B cell (primary cell): ENCODE data around the gene ZDHHC18. TPM values are rescaled to one million over a fixed set of nuclear protein-coding genes. Genes with fewer than 3 reads are reported as not detected.

Experiments
- ATAC-seq: fragments of 200-7000 bp; cut with Tn5 transposase; one replicate; pipeline ENCODE4 v1.10.0; 2021; ENCODE audit warnings: low read depth, mild to moderate bottlenecking, moderate number of reproducible peaks, moderate library complexity
- CTCF ChIA-PET: fragments of 350-600 bp; sonication (Branson Sonifier 250); formaldehyde crosslinking; loops from one replicate; lab custom pipeline; 2021; ENCODE audit warnings: antibody characterized with exemption, inconsistent platforms; lab: Charles Lee
- POLR2A ChIA-PET: fragments of 350-600 bp; sonication (Branson Sonifier 250); formaldehyde crosslinking; loops from one replicate; lab custom pipeline; 2021; ENCODE audit warnings: antibody characterized with exemption; lab: Charles Lee
- DNase-seq: peaks from one replicate; pipeline ENCODE4 v3.0.0; 2013
- H2AFZ ChIP-seq: 2 replicates; pipeline ENCODE4 v1.6.1; 2012; ENCODE audit warnings: mild to moderate bottlenecking, low read depth, low read length; ENCODE audit not compliant: insufficient read depth, poor library complexity, severe bottlenecking
- H3K27ac ChIP-seq, 2 donors: 1 replicate in 1 of 2; 2 replicates in 1 of 2; pipeline ENCODE4 v1.5.1; 2012 to 2013; ENCODE audit warnings: low read length in 2 of 2, mild to moderate bottlenecking in 2 of 2, moderate library complexity in 1 of 2
- H3K27me3 ChIP-seq, 4 experiments: fragments of 200-600 bp in 1 of 4; sonication (generic) in 1 of 4; replicated peaks in 1 of 4; 1 replicate in 2 of 4; 2 replicates in 2 of 4; pipeline versions ENCODE4 v1.6.1 to v1.7.0; 2013 to 2016; ENCODE audit warnings: low read length in 3 of 4, mild to moderate bottlenecking in 2 of 4, mixed read lengths in 1 of 4, moderate library complexity in 1 of 4; ENCODE audit not compliant: insufficient read depth in 4 of 4, control insufficient read depth in 3 of 4; ENCODE audit errors: control extremely low read depth in 1 of 4
- H3K36me3 ChIP-seq, 2 experiments: replicated peaks in 1 of 2; 1 replicate in 1 of 2; 2 replicates in 1 of 2; pipeline versions ENCODE4 v1.6.1 to v1.7.1; 2013; ENCODE audit warnings: low read length in 1 of 2; ENCODE audit not compliant: insufficient read depth in 2 of 2, control insufficient read depth in 1 of 2; ENCODE audit errors: control extremely low read depth in 1 of 2, extremely low read depth in 1 of 2
- H3K4me1 ChIP-seq, 2 donors: fragments of 200-600 bp in 1 of 2; sonication (generic) in 1 of 2; 1 replicate in 1 of 2; 2 replicates in 1 of 2; pipeline versions ENCODE4 v1.5.1 to v1.6.1; 2013 to 2017; ENCODE audit warnings: low read length in 2 of 2; ENCODE audit not compliant: control insufficient read depth in 2 of 2, insufficient read depth in 2 of 2
- H3K4me2 ChIP-seq: replicated peaks from 2 replicates; pipeline ENCODE3; 2012; ENCODE audit warnings: mild to moderate bottlenecking, low read depth, low read length; ENCODE audit not compliant: poor library complexity, severe bottlenecking
- H3K4me3 ChIP-seq, 5 experiments: fragments of 200-600 bp in 1 of 5; sonication (generic) in 1 of 5; 1 replicate in 3 of 5; 2 replicates in 2 of 5; pipeline versions ENCODE4 v1.5.1 to v1.7.0; 2011 to 2016; ENCODE audit warnings: low read length in 4 of 5, mild to moderate bottlenecking in 4 of 5, low read depth in 2 of 5, control low read depth in 1 of 5, moderate library complexity in 1 of 5; ENCODE audit not compliant: insufficient read depth in 1 of 5; ENCODE audit errors: control extremely low read depth in 1 of 5, extremely low read depth in 1 of 5
- H3K79me2 ChIP-seq: fragments of 200-600 bp; sonication (generic); one replicate; pipeline ENCODE4 v1.6.0; 2016; ENCODE audit warnings: low read length; ENCODE audit not compliant: control insufficient read depth, insufficient read depth
- H3K9ac ChIP-seq: fragments of 200-600 bp; sonication (generic); 2 replicates; pipeline ENCODE4 v1.6.1; 2017; ENCODE audit warnings: mild to moderate bottlenecking, low read length, moderate library complexity
- H3K9me3 ChIP-seq, 3 donors: one replicate each; pipeline versions ENCODE4 v1.6.1 to v1.7.1; 2013; ENCODE audit warnings: low read length in 2 of 3; ENCODE audit not compliant: control insufficient read depth in 2 of 3, insufficient read depth in 1 of 3; ENCODE audit errors: control extremely low read depth in 1 of 3
- H4K20me1 ChIP-seq: 2 replicates; pipeline ENCODE4 v1.6.0; 2012; ENCODE audit warnings: mild to moderate bottlenecking, low read length; ENCODE audit not compliant: insufficient read depth, control insufficient read depth, poor library complexity, severe bottlenecking
- H3K27ac Mint-ChIP-seq: one replicate; pipeline ENCODE4 v1.8.0; 2021; ENCODE audit warnings: mixed read lengths
- H3K27me3 Mint-ChIP-seq: one replicate; pipeline ENCODE4 v1.8.0; 2021; ENCODE audit warnings: mixed read lengths
- H3K4me1 Mint-ChIP-seq: one replicate; pipeline ENCODE4 v1.8.0; 2021; ENCODE audit warnings: mixed read lengths
- H3K4me3 Mint-ChIP-seq: one replicate; pipeline ENCODE4 v1.8.0; 2021; ENCODE audit warnings: mixed read lengths
- H3K9me3 Mint-ChIP-seq: one replicate; pipeline ENCODE4 v1.8.0; 2022; ENCODE audit warnings: mixed read lengths; ENCODE audit not compliant: insufficient read depth
- EZH2 ChIP-seq: IDR thresholded peaks from 2 replicates; pipeline ENCODE4 v1.6.1; 2012; ENCODE audit warnings: borderline replicate concordance, low read depth, mild to moderate bottlenecking, moderate library complexity, low read length; ENCODE audit not compliant: insufficient read depth, poor library complexity, severe bottlenecking
- whole genome bisulfite sequencing: methylation state at CpG from one replicate; pipeline ENCODE4 v1.1.5; 2013; ENCODE audit warnings: missing lambda C conversion rate; ENCODE audit not compliant: insufficient coverage; 5-methylcytosine and 5-hydroxymethylcytosine counted together
- intact Hi-C: fragments of 100-400 bp; cut with micrococcal nuclease; formaldehyde crosslinking; loops from one replicate; pipeline ENCODE4 v1.10.0; 2022
- polyA plus RNA-seq: library from polyadenylated mRNA; depleted of rRNA; stranded (reverse); fragments of >200 nt; gene quantifications from 2 replicates; pipeline ENCODE4 v1.2.3, GENCODE V29; 2012
- total RNA-seq, 2 donors: library from RNA; stranded (reverse); fragments of 120-200 nt in 1 of 2; gene quantifications; 1 replicate in 1 of 2; 2 replicates in 1 of 2; pipeline versions ENCODE4 v1.2.3 to v1.2.4, GENCODE V29; 2013 to 2022
- TF ChIP-seq, protein P1 (sequence below): fragments of 200-600 bp; IDR thresholded peaks from one replicate; pipeline ENCODE4 v1.8.0; 2022; ENCODE audit warnings: antibody characterized with exemption, mild to moderate bottlenecking

ZDHHC18 gene
- total and polyA plus RNA-seq, 2 donors (not counting 1 experiment from before 2014, with no cell fraction given): 25.8 to 30.8 TPM

DNA sequence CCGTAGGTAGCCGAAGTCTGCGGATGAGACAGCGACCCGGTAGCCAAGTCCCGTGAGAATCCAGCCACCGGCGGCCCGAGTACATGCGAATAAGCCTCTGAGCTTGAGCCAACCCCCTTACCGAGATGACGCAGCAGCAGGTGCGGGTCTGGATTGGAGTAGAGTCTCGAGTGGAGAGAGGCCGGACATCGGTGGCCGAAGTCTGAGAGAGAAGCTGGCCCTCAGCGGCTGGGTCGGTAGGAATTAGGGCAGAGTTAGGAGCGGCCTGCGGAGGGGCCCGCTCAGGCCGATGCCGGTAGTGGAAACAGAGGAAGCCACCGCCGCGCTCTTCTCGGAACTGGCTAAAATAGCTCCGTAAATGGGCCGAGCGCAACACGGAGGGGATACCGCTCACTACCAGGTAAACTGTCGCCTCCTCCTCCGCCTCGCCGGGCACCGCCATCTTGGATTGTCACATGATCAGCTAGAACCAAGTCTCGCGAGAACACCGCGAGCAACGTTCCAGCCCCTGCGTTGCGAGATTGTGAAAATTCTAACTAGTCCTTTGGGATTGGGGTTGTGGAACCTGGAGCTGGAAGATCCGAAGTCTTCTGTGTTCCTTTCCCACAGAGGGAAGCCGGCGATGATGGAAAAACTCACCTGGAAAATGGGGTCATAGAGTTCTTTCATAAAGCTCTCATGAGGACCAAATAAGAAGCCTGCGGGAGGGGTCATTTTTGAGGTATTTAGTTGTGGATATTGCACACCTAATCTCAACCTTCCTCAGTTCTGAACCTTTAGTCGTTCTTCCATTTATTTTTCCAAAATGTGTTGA, 73.7 kb downstream of the ZDHHC18 start, which contains the start of gene GPATCH3:
TSS of gene GPATCH3 (minus strand) at position 467 of the 814 bp plus-strand sequence. CDS start at position 442, 25 bp downstream.
- H3K9me3 ChIP-seq: no peaks in the 10 kb centered on the region
- Mint-ChIP-seq H3K4me1 (peaks cover 36% of the 10 kb centered on the region), H3K27ac (peak within 1 kb of the TSS; percentile 99), H3K27me3 (no peaks in the 10 kb centered on the region), H3K9me3 (no peaks in the 10 kb centered on the region), H3K4me3 (peak within 1 kb of the TSS; percentile 92)
- peak; percentile 92 for ATAC-seq
- under 1% methylated on average over 47 of the region's 50 CpGs for WGBS
- DNase-seq: peak; percentile 94
- peak within 1 kb of the TSS; percentile 84 to 100 (median 97) for H3K4me3 ChIP-seq
- ChIA-PET POLR2A (interaction anchor here (0.6 to 3.4 kb wide), 7 partner anchors 10 to 60 kb away, joined by 3 to 26 read pairs (median 4); partner anchors contain the start of genes GPN2, KDF1 and NUDC), CTCF (interaction anchor here (0.6 to 2.6 kb wide), 6 partner anchors 11 to 930 kb away, joined by 3 to 14 read pairs (median 3); partner anchors contain the start of genes GPN2 and PPP1R8)
- peak within 1 kb of the TSS; percentile 82 to 92 for H3K27ac ChIP-seq
- H3K4me1 ChIP-seq: peaks cover 16 to 20% of the 10 kb centered on the region in 2 donors
- H3K36me3 ChIP-seq: peaks cover 2 to 15% of the 10 kb centered on the region in 2 experiments
- H4K20me1 ChIP-seq: peaks cover 11% of the 10 kb centered on the region
- intact Hi-C loops: loop anchor here (1.0 to 10.0 kb wide), 5 partner anchors 10 to 425 kb away; partner anchors contain the start of genes GPN2, HMGN2 and NUDC
- H2AFZ ChIP-seq: peak within 1 kb of the TSS; percentile 97
- peaks cover 50% of the 10 kb centered on the region for H3K79me2 ChIP-seq
- H3K27me3 ChIP-seq: no peaks in the 10 kb centered on the region
- TF ChIP-seq EZH2: no peak
- TF ChIP-seq, protein P1, sequence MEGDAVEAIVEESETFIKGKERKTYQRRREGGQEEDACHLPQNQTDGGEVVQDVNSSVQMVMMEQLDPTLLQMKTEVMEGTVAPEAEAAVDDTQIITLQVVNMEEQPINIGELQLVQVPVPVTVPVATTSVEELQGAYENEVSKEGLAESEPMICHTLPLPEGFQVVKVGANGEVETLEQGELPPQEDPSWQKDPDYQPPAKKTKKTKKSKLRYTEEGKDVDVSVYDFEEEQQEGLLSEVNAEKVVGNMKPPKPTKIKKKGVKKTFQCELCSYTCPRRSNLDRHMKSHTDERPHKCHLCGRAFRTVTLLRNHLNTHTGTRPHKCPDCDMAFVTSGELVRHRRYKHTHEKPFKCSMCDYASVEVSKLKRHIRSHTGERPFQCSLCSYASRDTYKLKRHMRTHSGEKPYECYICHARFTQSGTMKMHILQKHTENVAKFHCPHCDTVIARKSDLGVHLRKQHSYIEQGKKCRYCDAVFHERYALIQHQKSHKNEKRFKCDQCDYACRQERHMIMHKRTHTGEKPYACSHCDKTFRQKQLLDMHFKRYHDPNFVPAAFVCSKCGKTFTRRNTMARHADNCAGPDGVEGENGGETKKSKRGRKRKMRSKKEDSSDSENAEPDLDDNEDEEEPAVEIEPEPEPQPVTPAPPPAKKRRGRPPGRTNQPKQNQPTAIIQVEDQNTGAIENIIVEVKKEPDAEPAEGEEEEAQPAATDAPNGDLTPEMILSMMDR: no peak
- peak within 1 kb of the TSS; percentile 81 for H3K4me2 ChIP-seq
- H3K9ac ChIP-seq: peak within 1 kb of the TSS; percentile 85
